MM.1S (cell line): ENCODE results near the gene PRSS3.
"Not testable (repeated sequence)": the region's sequence is repeated elsewhere in the genome, so short reads cannot be mapped to it uniquely, and the experiment has no call there.

Source experiments
- DNase-seq: peaks from one replicate; pipeline ENCODE4 v3.0.0-alpha.2; 2015
- H2AFZ ChIP-seq: fragments of 300-600 bp; sonication (generic); 2 replicates; pipeline ENCODE4 v1.6.0; 2016; ENCODE audit warnings: antibody characterized with exemption, low read length
- H3F3A ChIP-seq: fragments of 300-600 bp; sonication (generic); 2 replicates; pipeline ENCODE4 v1.6.1; 2016; ENCODE audit warnings: mild to moderate bottlenecking, antibody characterized with exemption, low read length, moderate library complexity, mixed read lengths; ENCODE audit not compliant: insufficient read depth
- H3K27ac ChIP-seq: fragments of 300-600 bp; sonication (generic); 2 replicates; pipeline ENCODE4 v1.5.1; 2016; ENCODE audit warnings: mild to moderate bottlenecking, low read length
- H3K27me3 ChIP-seq: fragments of 300-600 bp; sonication (generic); replicated peaks from 2 replicates; pipeline ENCODE4 v1.6.0; 2016; ENCODE audit warnings: low read length; ENCODE audit not compliant: insufficient read depth
- H3K36me3 ChIP-seq: fragments of 300-600 bp; sonication (generic); replicated peaks from 2 replicates; pipeline ENCODE4 v1.6.1; 2016; ENCODE audit warnings: mild to moderate bottlenecking, low read length, mixed read lengths; ENCODE audit not compliant: insufficient read depth
- H3K4me1 ChIP-seq: fragments of 300-600 bp; sonication (generic); 2 replicates; pipeline ENCODE4 v1.6.1; 2016; ENCODE audit warnings: low read length, mixed read lengths
- H3K4me2 ChIP-seq: fragments of 300-600 bp; sonication (generic); 2 replicates; pipeline ENCODE4 v1.6.0; 2016; ENCODE audit warnings: low read depth, low read length
- H3K4me3 ChIP-seq: fragments of 300-600 bp; sonication (generic); 2 replicates; pipeline ENCODE4 v1.5.1; 2016; ENCODE audit warnings: low read length, mixed read lengths
- H3K79me2 ChIP-seq: fragments of 300-600 bp; sonication (generic); 2 replicates; pipeline ENCODE4 v1.6.1; 2016; ENCODE audit warnings: mixed run types, low read length, mixed read lengths
- H3K9ac ChIP-seq: fragments of 300-600 bp; sonication (generic); 2 replicates; pipeline ENCODE4 v1.6.1; 2016; ENCODE audit warnings: low read length, mixed read lengths
- H3K9me2 ChIP-seq: fragments of 300-600 bp; sonication (generic); replicated peaks from 2 replicates; pipeline ENCODE4 v1.6.1; 2016; ENCODE audit warnings: mild to moderate bottlenecking, low read length, mixed read lengths; ENCODE audit not compliant: insufficient read depth
- H3K9me3 ChIP-seq: fragments of 300-600 bp; sonication (generic); replicated peaks from 2 replicates; pipeline ENCODE4 v1.6.1; 2016; ENCODE audit warnings: mild to moderate bottlenecking, low read length, mixed read lengths; ENCODE audit not compliant: insufficient read depth
- H4K20me1 ChIP-seq: fragments of 300-600 bp; sonication (generic); 2 replicates; pipeline ENCODE4 v1.6.1; 2016; ENCODE audit warnings: mild to moderate bottlenecking, low read length, moderate library complexity, mixed read lengths; ENCODE audit not compliant: insufficient read depth
- CTCF ChIP-seq: fragments of 300-600 bp; sonication (generic); IDR thresholded peaks from 2 replicates; pipeline ENCODE4 v1.5.1; 2016; ENCODE audit warnings: antibody characterized with exemption, low read length, mixed read lengths
- EZH2 ChIP-seq: fragments of 300-600 bp; sonication (generic); optimal IDR thresholded peaks from 2 replicates; pipeline ENCODE3; 2017; ENCODE audit warnings: low read depth, mild to moderate bottlenecking, antibody characterized with exemption, low read length, mixed read lengths
- EZH2phosphoT487 ChIP-seq: fragments of 300-600 bp; sonication (generic); IDR thresholded peaks from 2 replicates; pipeline ENCODE4 v1.6.1; 2018; ENCODE audit warnings: antibody characterized with exemption, low read length

The PRSS3 gene

GRCh38 chr9:33794560-33794959, 801 bp upstream of the PRSS3 start:
- Histone ChIP-seq H3K4me3 (no peak overlapping the region), H3F3A (no peaks in the 10 kb centered on the region), H3K9me2 (no peaks in the 10 kb centered on the region), H3K36me3 (no peaks in the 10 kb centered on the region), H3K9me3 (no peaks in the 10 kb centered on the region), H3K4me1 (no peaks in the 10 kb centered on the region), H3K9ac (no peak overlapping the region), H2AFZ (no peak overlapping the region), H4K20me1 (no peaks in the 10 kb centered on the region), H3K4me2 (no peak overlapping the region), H3K27ac (no peak overlapping the region), H3K79me2 (no peaks in the 10 kb centered on the region), H3K27me3 (no peaks in the 10 kb centered on the region)
- no peak for DNase-seq
- TF ChIP-seq EZH2 (no peak), CTCF (no peak), EZH2phosphoT487 (no peak)

DNA sequence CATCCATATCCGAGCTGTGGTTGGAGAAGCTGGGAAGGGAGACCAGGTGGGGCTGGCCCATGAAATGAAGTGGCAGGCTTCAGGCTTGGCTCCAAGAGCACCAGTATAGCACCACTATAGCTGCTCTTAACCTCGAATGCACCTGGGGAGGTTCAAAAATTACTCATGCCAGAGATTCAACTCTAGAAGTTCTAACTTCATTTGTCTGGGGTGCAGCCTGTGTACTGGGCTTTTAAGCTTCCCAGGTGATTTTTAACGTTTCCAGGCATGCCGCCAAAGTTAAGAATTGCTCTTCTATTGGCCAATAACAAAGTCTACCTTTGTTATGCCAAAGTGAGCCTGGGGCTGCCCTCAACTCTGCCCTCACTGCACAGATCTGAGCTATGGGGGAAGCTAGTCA, 458 bp downstream of the PRSS3 start:
- DNase-seq: no peak
- Histone ChIP-seq H3K27me3 (no peaks in the 10 kb centered on the region), H3K4me3 (no peak overlapping the region), H3K9me2 (no peaks in the 10 kb centered on the region), H4K20me1 (no peaks in the 10 kb centered on the region), H3K36me3 (no peaks in the 10 kb centered on the region), H2AFZ (no peak overlapping the region), H3F3A (no peaks in the 10 kb centered on the region), H3K4me1 (no peaks in the 10 kb centered on the region), H3K79me2 (no peaks in the 10 kb centered on the region), H3K4me2 (no peak overlapping the region), H3K9ac (no peak overlapping the region), H3K27ac (no peak overlapping the region), H3K9me3 (no peaks in the 10 kb centered on the region)
- no peak for TF ChIP-seq CTCF
- TF ChIP-seq EZH2phosphoT487: no peak
- TF ChIP-seq EZH2: no peak

DNA sequence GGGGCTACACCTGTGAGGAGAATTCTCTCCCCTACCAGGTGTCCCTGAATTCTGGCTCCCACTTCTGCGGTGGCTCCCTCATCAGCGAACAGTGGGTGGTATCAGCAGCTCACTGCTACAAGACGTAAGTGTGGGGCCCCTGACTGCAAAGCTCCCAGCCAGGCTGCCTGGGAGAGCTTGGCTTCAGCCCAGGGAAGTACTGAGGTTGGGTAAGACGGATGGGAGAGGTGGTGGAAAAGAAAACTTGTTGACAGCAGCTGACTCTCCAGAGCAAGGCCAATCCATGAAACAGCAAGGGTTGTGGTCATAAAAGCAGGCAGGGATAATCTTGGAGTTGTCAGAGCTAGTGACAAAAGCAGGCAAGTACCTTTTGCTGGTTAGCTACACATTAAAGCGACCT, 1.3 kb downstream of the PRSS3 start:
- H3K79me2 ChIP-seq, H3K27me3 ChIP-seq, DNase-seq, H3K27ac ChIP-seq, H3F3A ChIP-seq, H3K9me2 ChIP-seq, H3K9me3 ChIP-seq, H4K20me1 ChIP-seq, H3K36me3 ChIP-seq, H2AFZ ChIP-seq, H3K9ac ChIP-seq, H3K4me2 ChIP-seq, H3K4me1 ChIP-seq, H3K4me3 ChIP-seq: not testable (repeated sequence)

DNA sequence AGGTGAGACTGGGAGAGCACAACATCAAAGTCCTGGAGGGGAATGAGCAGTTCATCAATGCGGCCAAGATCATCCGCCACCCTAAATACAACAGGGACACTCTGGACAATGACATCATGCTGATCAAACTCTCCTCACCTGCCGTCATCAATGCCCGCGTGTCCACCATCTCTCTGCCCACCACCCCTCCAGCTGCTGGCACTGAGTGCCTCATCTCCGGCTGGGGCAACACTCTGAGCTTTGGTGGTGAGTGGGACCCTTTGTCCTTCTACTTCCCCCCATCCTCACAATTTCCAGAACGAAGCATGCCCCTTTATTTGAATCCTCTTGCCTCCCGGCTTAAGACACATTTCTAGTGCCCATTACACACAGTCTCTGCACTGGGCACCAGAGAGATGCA, 2.5 kb downstream of the PRSS3 start:
- DNase-seq: no peak
- Histone ChIP-seq H3K9ac (no peak overlapping the region), H3K27me3 (no peaks in the 10 kb centered on the region), H3K4me1 (no peaks in the 10 kb centered on the region), H4K20me1 (no peaks in the 10 kb centered on the region), H2AFZ (no peak overlapping the region), H3K9me2 (no peaks in the 10 kb centered on the region), H3K79me2 (no peaks in the 10 kb centered on the region), H3K36me3 (no peaks in the 10 kb centered on the region), H3K9me3 (no peaks in the 10 kb centered on the region), H3K27ac (no peak overlapping the region), H3K4me2 (no peak overlapping the region), H3F3A (no peaks in the 10 kb centered on the region), H3K4me3 (no peak overlapping the region)
- TF ChIP-seq EZH2phosphoT487: no peak
- no peak for TF ChIP-seq EZH2
- no peak for TF ChIP-seq CTCF
